Smooth muscle cell of the brain vasculature (primary cell): ENCODE measurements around the gene TBL3.
"Not testable (repeated sequence)": the region's sequence is repeated elsewhere in the genome, so short reads cannot be mapped to it uniquely, and the experiment has no call there.

Source experiments
- DNase-seq: peaks from one replicate; pipeline ENCODE4 v3.0.0-alpha.2; 2012; ENCODE audit warnings: low read depth, low spot score

Gene TBL3

DNA sequence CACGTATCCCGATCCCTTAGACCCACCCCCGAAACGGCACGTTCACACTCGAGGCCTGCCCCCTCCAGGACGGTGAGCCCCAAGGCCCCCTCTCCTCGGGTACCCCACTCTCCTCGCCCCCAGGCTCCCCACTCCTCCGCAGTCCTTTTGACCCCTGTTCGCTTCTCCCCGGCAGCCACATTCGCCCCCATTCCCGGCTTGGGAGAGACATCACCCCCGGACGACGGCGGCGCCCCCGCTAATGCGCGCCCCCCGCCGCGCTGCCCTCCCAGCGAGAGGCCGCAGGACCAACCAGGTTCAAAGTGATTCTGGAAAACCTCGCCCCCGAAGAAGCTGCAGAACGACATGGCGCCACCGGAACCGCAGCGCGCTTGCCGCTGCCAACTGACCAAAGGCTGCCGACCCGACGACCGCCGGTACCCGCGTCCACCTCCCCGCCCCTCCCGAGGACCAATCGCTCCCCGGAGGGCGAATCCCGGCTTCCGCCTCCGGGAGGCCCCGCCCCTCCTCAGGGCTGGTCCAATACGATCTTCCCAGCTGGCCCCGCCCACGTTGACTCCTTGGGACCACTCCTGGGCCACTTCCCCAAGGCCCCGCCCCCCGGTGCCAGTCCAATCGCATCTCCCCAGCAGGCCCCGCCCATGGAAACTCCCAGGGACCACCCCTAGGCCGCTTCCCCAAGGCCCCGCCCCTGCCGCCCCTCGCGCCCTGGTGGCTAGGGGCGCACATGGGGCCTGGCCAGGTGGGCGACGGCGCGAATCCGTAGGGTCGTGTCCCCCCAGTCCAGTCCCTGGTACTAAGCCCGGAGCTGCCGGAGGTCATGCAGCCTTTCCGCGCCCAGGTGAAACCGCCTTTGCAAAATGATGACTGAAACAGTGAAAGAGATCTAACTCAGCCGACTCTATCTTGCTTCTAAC lies 28.8 kb upstream of the TBL3 start, which contains the start of gene MSRB1:
Gene MSRB1, minus strand, starts transcription at position 390 of the 917 bp plus-strand sequence. Its CDS starts 43 bp downstream, at position 347.
- DNase-seq = peak; percentile 96

DNA sequence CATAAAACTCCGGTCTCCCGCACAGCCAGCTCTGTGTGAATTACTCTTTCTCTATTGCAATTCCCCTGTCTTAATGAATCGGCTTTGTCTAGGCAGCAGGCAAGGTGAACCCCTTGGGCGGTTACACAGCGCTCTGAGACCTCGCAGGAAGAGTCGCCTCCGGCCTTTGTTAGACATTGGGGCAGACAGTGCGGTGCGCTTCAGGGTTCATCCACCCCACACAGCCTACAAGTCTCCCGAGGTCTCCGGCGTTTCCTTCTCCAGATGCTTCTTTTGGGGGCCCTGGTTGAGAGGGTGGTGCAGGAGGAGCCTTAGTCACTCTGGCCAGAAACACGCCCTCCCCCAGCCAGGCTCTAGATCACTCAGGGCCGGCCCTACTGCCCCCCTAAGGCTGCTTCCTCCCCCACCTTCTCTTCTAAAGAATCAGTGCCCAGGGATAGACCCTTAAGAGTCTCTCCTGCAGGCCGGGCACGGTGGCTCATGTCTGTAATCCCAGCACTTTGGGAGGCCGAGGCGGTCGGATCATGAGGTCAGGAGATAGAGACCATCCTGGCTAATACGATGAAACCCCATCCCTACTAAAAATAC lies 27.1 kb upstream of the TBL3 start:
- DNase-seq = no peak

DNA sequence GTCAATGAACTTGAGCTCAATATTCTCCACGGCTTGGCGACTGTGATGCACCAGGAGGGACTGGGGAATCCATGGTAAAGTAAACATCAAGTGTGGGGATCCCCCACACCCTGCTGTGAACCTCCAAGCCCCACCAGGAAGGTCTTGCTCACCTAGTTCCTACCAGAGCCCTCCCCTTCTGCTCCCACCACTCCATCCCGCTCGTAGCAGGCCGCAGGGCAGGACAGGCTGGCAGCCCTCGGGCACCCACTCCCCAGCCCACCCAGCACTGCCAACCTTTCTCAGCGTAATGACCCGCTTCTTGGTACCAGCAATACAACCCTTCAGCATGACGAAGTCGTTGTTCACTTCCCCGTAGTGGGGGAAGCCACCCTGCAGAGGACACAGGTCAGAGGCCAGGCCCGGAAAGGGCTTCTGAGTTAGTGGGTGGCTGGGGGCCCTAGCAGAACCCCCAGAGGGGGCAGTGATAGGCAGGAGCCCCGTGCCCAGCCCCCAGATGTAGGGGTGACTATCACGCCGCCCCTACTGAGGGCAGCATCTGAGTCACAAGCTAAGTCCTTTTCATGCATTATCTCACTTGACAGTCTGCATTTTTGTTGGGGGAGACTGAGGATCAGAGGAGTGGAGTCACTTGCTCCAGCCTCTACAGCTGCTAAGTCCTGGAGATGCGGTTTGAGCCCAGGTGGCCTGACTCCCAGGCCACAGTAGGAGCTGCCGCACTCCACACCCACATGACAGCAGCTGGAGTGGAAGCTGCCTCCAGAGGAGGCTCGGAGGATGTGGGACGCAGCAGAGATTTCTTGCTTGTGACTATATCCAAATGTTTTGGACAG lies 26.1 kb upstream of the TBL3 start:
- no peak for DNase-seq

DNA sequence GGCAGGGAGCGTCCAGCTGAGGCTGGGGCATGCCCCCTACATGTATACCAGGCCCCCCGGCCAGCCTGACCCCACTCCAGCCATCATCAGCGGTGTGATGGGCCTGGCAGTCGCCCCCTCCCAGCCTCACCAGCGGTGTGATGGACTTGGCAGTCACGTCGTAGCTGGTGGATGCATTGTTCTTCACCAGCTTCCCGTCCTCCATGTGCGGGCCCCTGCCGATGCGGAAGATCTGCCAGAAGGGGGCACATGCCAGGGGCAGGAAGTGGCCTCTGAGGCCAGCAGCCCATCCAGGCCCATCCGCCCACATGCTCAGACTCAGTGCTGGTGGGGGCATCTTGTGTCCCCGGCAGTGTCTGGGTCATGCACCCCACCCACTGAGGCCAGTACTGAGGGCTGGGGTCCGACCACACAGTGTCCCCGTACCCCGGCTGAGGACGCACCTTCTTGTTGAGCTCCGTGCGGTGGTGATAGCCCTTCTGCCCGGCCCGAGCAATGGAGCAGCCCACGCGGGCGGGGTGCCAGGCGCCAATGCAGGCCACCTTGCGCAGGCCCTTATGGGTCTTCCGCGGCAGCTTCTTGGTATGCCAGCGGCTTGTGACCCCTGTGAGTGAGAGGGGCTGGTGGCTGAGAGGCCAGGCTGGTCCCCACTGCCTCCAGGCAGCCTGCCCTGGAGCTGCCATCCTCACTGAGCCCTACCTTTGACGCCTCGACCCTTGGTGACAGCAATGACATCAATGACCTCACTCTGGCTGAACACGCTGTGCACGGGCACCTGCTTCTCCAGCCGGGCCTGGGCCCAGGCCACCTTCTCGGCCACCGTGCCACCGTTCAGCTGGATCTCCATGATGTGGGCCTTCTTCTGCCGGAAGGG lies 25.1 kb upstream of the TBL3 start:
- DNase-seq = no peak

DNA sequence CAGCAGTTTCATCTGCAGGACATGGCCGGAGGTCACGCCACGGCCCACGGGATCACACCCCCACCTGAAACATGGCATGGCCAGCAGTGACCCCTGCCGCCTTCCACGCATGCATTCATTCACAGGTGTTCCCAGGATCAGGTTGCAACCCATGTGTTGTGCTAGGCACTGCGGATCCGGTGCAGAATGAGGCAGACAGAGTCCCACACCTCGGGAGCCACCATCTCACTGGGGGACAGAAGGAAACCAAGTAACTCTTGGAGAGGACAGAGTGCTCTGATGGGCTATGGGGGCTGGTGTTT lies 24.5 kb upstream of the TBL3 start:
- no peak for DNase-seq

DNA sequence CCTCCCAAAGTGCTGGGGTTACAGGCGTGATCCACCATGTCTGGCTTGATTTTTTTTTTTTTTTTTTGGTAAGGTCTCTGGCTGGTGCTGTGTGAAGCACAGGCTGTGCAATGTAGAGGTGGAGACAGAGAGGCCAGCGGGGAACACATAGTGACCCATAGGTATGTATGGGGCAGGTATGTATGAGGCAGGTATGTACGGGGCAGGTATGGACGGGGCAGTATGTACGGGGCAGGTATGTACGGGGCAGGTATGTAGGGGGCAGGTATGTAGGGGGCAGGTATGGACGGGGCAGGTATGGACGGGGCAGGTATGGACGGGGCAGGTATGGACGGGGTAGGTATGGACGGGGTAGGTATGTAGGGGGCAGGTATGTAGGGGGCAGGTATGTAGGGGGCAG lies 22.3 kb upstream of the TBL3 start:
- DNase-seq = no peak

DNA sequence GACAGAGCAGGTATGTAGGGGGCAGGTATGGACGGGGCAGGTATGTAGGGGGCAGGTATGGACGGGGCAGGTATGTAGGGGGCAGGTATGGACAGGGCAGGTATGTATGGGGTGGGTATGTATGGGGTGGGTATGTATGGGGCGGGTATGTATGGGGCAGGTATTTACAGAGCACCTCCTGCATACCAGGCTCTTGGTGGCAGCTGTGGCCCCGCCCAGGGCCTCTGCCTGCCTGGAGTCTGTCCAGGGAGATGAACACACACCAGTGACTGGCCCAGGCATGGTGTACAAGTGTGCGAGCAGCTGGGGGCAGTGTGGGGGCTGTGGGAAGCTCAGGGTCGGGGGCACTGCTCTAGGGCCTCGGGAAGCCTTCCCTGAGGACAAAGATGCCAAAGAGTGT lies 21.8 kb upstream of the TBL3 start:
- no peak for DNase-seq

DNA sequence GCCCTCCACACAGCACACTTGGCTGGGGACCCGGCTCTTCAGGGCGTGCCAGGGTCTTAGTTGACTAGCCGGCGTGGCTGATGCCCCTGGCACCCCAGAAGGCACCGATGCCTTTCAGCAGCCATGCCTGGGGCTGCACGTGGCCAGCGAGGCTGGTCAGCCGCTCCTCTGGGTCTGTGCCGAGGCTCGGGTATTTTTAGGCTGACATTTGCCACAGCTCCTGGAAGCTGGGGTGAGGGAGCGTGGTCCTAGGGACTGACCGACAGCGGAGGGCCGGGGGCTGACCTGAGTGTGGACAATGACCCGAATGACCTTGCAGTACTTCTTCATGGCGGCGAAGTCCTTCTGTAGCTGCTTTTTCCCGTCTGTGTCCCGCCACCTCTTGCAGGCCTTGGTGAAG lies 21.3 kb upstream of the TBL3 start:
- no peak for DNase-seq

DNA sequence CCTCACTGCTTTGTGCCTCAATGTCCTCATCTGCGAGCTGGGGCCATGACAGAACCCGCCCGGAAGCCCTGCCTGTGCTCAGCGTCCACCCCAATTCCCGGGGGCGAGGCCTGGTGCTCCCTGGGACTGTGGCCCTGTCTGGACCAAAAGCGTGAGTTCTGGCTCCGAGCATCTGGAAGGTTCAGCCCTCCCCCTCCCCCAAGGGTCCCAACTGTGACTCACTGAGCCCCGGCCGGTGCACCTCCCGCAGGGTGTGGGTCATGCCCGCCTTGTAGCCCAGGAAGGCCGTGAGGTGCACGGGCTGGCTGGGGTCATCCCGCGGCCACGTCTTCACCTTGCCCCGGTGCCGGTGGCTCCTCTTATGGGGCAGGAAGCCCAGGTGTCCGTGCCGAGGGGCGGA lies 18.1 kb upstream of the TBL3 start:
- no peak for DNase-seq

DNA sequence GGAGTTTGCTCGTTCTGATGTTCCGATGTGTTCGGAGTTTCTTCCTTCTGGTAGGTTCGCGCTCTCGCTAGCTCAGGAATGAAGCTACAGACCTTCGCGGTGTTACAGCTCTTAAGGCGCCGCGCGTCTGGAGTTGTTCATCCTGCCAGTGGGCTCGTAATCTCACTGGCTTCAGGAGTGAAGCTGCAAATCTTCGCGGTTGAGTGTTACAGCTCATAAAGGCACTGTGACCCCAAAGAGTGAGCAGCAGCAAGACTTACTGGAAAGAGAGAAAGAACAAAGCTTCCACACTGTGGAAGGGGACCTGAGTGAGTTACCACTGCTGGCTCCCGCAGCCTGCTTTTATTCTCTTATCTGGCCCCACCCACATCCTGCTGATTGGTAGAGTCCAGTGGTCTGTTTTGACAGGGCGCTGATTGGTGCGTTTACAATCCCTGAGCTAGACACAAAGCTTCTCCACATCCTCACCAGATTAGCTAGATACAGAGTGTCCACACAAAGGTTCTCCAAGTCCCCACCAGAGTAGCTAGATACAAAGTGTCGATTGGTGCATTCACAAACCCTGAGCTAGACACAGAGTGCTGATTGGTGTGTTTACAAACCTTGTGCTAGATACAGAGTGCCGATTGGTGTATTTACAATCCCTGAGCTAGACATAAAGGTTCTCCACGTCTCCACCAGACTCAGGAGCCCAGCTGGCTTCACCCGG lies 14.3 kb upstream of the TBL3 start:
- not testable (repeated sequence) for DNase-seq

DNA sequence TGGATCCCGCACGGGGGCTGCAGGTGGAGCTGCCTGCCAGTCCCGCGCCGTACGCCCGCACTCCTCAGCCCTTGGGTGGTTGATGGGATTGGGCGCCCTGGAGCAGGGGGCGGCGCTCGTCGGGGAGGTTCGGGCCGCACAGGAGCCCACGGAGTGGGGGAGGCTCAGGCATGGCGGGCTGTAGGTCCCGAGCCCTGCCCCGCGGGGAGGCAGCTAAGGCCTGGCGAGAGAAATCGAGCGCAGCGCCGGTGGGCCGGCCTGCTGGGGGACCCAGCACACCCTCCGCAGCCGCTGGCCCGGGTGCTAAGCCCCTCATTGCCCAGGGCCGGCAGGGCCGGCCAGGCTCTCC lies 13.7 kb upstream of the TBL3 start:
- DNase-seq = not testable (repeated sequence)

DNA sequence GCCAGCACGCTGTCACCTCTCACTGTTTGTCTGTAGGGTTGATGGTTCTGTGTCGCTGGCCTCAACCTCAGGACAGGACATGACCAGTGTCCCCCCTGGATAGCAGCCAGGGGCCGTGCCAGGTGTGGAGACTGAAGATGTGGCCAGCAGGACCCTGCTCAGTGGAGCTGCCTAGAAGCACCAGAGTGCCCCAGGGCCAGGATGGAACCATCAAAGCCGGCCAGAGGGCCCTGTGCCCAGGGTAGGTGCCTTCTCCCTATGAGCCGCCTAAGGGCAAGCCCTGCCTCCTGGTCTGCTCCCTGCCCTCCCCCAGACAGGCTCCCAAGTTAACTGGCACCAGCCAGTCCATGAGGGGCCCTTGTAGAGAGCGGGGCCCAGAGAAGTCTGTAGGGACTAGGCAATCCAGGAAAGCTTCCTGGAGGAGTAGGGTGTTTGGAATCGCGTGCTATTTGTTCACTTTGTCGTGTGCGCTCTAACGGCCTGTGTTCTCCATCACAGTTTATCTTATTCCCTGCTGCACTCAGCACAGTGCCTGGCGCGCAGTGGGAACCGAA lies 13.1 kb upstream of the TBL3 start:
- no peak for DNase-seq

DNA sequence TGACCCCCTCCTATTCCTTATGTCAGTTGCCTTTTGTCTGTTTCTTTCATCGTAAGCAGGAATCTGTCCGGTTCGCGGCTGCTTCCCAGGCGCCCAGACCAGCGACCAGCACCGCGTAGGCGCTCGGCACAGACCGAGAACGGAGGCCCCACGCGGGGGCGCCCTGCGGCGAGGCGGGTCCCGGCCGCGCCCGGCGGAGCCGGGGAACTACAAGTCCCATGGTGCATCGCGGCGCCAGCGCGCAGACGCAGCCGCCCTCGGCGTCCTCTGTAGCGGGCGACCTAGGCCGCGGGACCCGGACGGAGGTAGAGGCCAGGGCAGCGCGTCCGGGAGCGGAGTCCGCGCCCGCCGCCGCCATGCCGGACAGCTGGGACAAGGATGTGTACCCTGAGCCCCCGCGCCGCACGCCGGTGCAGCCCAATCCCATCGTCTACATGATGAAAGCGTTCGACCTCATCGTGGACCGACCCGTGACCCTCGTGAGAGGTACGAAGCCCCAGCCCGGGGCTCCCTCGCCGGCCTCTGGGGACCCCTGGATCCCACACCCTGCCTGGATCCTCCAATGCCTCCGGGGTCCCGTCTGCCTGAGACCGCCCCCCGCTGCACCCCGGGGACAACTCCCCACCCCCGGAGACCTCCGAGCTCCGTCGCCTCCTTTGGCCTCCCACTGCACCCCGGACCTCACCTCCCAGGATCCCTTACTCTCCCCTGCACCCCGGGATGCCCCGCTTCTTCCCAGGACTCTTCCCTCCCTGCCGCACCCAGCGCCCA lies 12.4 kb upstream of the TBL3 start, which contains the start of gene NDUFB10:
Gene NDUFB10, plus strand, starts transcription at position 270 of the 771 bp plus-strand sequence. Its CDS starts 87 bp downstream, at position 357.
- no peak for DNase-seq

DNA sequence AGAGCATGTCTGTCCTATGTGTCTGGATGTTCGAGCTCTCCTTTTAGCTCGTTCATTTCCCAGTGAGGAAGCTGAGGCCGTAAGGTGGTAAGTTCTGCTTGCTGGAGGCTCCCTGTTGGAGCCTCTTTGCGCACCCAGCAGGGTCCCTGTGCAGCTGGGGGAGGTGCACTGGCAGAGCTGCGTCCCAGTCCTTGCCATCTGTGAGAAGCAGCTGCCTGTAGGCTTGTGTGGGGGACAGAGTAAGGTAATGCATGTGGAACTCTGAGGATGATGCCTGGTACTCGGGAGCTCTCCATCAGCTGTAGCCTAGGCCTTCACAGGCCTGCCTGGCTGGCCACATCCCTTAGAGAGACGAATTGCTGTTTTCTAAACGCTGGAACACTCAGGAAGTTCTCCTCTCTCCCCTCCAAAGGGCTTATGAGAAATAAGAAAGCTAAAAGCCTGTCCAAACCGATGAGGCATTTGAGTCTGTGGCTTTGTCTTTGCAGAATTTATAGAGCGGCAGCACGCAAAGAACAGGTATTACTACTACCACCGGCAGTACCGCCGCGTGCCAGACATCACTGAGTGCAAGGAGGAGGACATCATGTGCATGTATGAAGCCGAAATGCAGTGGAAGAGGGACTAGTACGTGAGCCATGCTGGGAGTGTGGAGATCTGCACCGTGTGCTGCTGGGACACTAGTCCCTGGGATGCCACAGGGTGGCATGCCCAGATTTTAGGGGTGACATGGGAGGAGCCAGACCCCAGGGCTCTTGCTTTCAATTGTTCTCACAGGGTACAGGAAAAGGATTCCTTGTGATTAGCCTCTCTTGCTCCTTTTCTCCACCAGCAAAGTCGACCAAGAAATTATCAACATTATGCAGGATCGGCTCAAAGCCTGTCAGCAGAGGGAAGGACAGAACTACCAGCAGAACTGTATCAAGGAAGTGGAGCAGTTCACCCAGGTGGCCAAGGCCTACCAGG lies 10.9 kb upstream of the TBL3 start:
- DNase-seq = no peak

DNA sequence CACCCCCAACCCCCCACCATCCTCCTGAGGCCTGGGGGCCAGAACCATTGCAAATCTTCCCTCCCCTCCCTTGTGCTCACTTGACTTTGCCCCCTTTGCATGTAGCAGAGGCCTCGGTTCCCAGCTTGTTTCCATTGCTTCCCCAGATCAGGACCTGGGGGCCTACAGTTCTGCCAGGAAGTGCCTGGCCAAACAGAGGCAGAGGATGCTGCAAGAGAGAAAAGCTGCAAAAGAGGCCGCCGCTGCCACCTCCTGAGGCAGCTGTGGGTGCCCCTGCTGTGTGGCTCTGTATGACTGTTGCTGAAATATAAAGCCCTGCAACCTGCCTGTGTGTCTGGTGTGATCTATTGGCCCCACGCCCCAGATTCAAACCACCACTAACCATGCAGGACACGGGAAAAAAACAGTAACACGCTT lies 10.2 kb upstream of the TBL3 start:
- no peak for DNase-seq

DNA sequence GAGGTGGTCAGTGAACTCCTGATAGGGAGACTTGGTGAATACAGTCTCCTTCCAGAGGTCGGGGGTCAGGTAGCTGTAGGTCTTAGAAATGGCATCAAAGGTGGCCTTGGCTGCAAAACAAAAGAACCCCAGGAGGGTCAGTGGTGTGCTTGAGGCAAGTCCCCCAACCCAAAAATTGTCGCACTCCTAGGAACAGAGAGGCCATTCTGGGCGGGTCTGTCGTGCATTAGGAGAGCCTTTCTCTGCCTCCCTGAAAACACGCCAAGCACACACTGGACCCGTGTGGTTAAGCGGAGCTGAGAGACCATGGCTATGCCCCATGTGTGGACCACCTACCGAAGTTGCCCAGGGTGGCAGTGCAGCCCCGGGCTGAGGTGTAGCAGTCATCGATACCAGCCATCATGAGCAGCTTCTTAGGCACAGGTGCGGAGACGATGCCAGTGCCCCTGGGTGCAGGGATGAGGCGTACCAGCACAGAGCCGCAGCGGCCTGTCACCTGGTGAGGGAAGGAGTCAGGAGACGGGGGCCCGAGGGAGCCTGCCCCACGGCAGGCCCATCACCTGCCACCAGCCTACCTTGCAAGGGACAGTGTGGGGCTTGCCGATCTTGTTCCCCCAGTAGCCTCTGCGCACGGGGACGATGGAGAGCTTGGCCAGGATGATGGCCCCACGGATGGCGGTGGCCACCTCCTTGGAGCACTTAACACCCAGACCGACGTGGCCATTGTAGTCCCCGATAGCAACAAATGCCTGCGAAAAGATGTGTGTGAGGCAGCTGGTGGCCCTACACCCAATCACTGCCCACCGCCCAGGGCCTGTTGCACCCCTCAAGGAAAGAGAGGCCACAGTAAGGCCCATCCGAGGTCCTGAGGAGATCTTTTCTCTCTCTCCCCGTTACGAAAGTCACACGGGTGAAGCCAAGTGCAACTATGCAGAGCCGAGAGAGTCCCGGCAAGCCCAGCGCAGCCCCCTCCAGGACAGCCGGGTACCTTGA lies 9.4 kb upstream of the TBL3 start:
- not testable (repeated sequence) for DNase-seq

DNA sequence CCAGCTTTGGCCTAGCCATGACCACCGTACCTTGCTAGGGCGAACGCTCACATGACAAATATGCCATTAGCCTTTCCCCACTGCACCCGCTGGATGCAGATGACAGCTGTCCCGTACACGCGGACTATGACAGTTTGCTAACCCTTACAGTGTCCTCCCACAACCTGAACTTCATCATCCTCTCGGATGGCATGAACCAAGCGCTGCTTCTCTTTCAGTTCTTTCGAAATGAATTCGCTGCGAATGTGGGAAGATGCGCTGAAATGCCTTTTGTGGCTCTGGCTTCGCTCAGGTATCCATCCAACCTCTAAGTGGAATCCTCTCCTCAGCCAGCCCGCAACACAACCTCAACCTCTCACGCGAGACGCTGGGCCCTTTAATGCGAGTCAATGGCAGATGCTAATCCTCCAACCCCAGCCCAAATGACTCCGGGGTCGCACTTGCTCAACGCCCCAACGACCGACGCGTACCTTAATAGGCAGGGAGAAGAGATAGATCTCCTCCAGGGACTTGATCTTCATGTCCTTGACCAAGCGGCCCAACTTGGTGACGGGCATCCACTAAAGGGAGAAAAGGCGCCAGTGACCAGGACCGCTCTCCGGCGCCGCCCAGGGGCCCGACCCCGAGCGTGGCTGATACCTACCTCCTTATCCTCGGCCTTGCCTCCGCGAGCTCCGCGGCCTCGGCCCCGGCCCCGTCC lies 7.9 kb upstream of the TBL3 start:
- DNase-seq = no peak
